ACHN (cell line): ENCODE data around the gene KLRB1.
"Not testable (repeated sequence)": the region's sequence is repeated elsewhere in the genome, so short reads cannot be mapped to it uniquely, and the experiment has no call there.

Experiments
- DNase-seq: peaks from one replicate; pipeline ENCODE4 v3.0.0-alpha.2; 2015
- in situ Hi-C: cut with HindIII; loops from 2 replicates; pipeline ENCODE4 v1.10.0; 2017; ENCODE audit warnings: low sequenced_read_pairs, low pct_ligation_motif_present, low pct_unique_long_range_greater_than_20kb

Gene KLRB1

DNA sequence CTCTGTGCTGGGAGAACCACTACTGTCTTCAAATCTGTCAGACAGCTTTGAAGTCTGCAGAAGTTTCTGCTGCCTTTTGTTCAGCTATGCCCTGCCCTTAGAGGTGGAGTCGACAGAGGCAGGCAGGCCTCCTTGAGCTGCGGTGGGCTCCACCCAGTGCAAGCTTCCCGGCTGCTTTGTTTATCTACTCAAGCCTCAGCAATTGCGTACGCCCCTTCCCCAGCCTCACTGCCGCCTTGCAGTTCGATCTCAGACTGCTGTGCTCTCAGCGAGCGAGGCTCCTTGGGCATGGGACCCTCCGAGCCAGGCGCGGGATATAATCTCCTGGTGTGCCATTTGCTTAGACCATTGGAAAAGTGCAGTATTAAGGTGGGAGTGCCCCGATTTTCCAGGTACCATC lies 25.1 kb upstream of the KLRB1 start:
- no peak for DNase-seq
- in situ Hi-C loops = loop anchor here (10.0 kb wide), 1 partner anchor 72 kb away; no protein-coding TSS in a partner anchor

DNA sequence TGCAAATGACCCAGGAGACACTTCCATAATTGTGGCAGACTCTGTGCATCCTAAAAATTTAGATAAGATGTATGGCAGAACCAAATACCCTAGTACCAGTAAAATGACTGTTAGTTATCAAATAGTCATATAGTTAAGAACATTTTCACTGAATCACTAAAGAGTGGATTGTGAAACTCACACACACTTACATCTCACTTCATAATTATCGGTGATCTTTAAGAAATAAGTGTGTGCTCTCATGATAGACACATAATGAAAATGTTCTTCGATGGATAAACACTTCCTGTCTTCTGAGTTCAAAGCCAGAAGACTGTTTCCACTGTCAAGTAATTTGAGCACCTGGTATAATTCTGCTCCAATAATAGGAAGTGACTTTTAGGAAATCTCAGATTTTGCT lies 19.1 kb upstream of the KLRB1 start:
- DNase-seq = no peak
- in situ Hi-C loops = no loop called here

DNA sequence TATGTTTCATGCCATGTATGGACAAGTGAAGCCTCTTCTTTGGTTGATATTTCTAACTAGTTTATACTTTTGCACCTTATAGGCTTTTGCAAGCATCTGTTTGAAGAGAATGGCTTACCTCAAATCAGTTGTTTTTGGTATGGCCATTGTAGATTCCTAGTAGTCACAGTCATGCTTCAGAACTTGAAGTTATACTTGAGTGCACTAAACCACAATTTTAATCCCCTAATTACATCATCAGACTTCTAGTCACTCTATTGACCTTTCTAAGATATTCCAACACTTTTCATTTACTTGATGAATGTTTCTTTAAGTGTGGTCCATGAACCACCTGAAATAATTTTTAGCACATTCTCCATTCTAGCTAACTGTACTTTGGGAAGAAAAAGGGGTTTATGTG lies 18.6 kb upstream of the KLRB1 start:
- in situ Hi-C loops = no loop called here

DNA sequence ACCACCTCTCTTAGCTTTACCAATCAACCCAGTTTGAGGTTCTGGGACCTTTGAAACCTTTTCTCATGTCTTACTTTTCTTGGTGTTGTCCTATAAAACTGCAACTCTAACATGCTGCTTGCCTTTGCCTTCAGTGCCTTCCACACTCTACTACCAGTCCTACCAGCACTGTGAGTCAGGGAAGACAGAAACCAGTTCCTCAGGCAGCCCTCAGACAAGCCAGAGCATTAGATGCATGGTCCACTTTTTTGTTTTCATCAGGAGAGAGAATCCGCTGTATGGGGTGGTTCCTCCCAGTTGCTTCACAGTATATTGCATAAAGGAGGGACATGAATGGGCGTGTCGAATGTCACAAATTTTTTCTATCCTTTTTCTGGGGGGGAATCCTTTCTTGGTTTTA lies 17.3 kb upstream of the KLRB1 start:
- DNase-seq = no peak
- in situ Hi-C loops = no loop called here

More for the DNA sequence above, 18.6 kb upstream of the KLRB1 start:
- peak; percentile 20 for DNase-seq

DNA sequence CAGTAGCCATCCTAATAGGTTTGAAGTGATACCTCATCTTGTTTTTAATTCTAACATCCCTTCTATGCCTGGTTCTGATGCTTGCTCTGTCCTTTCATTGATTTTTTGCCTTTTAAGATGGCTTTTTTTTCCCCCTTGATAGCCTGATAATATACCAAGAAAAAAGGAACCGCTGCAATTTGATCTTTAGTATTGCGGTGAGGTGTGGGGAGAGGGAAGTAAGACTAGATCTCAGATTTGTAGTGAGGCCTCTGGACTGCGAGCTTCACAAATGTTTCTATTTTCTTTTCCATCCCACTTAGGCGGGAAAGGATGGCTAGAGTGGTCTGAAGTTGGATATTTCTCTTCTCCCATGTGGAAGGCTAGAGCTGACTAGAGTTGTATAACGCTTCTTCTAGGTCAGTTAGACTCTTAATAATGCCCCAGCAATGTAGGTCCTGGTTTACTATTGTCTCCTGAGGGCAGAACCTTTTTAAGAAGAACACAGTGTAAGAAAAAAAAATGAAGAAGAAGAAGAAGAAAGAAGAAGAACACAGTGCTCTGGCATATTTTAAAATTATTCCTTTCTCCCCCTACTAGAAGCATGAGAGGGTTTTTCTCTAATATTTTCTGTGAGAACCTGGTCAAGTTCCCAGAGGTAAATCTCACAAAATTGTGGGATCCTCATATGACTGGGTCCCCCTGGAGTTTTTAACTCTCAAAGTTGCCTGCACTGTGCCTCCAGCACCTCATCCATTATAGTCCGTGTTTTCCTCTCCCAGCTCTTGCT lies 11.9 kb upstream of the KLRB1 start:
- no peak for DNase-seq
- in situ Hi-C loops = no loop called here

DNA sequence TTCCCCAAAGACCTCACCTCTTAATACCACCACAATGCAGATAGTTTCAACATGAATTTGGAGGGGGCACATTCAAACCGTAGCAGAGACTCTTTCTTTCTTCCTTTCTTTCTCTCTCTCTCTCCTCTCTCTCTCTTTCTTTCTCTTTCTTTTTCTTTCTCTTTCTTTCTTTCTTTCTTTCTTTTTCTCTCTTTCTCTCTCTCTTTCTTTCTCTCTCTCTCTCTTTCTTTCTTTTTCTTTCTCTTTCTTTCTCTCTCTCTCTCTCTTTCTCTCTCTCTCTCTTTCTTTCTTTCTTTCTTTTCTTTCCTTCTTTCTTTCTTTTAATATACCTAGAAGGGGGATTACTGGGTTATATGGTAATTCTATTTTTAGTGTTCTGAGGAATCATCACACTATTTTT lies 11.2 kb upstream of the KLRB1 start:
- DNase-seq, in situ Hi-C loops: not testable (repeated sequence)

DNA sequence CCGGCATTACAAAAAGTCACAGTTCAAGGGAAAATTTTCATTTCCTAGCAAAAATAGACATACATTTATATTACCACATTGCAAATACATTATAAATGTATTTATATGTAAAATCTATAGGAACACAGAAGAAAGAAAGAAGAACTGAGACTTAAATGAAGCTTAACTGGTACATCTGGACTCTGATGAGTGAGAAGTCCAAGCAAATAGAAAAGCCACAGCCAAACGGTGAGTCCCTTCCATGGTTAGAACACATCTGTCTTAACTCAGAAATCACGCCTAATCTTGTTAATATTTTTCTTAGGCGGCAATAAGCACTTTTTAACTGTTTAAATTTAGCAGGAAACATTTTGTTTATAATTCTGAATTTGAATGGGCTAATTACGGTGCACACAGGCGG lies 9.4 kb upstream of the KLRB1 start:
- no peak for DNase-seq
- in situ Hi-C loops = no loop called here

DNA sequence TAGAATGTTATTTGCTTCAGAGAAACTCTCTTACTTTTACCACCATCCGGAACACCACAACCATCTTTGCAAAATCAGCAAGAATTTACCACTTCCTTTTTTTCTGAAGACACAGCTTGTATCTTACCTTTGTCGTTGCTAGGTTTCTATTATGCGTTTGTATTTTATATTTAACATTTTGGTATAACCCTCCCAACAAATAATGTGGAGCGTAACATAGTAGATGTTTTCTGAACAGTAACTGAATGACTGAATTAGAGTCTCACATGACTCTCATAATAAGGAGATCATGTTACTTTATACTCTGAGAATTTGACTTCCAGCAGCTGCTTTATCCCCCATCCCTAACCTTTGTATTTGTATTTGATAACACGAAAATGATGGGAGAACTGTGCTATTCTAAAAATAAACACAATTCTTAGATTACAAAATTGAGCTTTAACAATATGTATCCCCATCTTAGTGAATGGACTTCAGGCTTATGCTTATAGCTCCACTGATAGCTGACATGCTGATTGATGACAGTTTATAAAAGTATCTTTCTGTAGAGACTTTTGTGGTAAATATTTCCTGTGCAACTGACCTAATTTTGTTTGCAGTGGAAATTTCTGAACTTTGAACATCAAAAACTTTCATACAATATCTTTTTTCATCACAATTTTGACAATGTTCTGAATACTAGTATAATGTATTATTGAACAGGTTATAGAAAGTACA lies 7.9 kb upstream of the KLRB1 start:
- in situ Hi-C loops = no loop called here
- DNase-seq = no peak

DNA sequence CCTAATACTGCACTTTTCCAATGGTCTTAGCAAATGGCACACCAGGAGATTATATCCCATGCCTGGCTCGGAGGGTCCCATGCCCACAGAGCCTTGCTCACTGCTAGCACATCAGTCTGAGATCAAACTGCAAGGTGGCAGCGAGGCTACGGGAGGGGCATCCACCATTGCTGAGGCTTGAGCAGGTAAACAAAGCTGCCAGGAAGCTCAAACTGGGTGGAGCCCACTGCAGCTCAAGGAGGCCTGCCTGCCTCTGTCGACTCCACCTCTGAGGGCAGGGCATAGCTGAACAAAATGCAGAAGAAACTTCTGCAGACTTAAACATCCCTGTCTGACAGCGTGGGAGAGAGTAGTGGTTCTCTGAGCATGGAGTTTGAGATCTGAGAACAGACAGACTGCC lies 2.9 kb upstream of the KLRB1 start:
- DNase-seq, in situ Hi-C loops: not testable (repeated sequence)

DNA sequence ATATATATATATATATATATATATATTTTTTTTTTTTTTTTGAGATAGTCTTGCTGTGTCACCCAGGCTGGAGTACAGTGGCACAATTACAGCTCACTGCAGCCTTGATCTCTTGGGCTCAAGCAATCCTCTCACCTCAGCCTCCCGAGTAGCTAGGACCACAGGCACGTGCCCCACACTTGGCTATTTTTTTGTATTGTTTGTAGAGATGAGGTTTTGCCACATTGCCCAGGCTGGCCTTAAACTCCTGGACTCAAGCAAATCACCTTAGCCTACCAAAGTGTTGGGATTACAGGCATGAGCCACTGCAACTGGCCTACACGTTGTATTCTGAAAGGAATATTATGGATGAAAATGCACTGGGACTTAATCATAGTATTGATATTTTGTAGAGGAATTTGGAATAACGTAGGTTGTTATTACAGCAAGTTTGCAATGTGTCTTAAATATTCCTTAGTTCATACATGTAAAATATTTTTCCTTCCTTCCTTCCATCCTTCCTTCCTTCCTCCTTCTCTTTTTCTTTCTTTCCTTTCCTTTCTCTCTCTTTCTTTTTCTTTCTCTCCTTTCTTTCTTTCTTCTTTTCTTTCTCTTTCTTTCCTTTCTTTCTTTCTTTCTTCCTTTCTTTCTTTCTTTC lies 862 bp downstream of the KLRB1 start:
- in situ Hi-C loops = no loop called here
- no peak for DNase-seq

DNA sequence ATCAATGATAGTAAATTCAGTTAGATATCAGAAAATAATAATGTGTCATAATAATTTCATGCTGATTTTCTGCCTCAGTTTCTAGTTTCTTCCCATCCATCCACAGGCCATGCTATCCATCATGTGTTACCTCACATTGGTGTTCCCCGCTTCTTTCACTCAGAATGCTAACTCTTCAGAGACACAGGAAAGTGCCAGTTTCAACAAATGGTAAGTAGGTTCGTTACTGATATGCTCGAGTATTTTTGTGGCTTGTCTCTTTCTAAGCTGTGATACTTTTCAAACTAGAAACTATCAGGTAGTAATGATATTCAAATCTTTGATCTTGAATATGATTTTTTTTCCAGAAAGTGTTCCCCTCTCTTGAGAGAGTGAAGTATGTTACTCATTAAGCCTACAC lies 1.5 kb downstream of the KLRB1 start:
- in situ Hi-C loops = no loop called here
- DNase-seq = no peak

DNA sequence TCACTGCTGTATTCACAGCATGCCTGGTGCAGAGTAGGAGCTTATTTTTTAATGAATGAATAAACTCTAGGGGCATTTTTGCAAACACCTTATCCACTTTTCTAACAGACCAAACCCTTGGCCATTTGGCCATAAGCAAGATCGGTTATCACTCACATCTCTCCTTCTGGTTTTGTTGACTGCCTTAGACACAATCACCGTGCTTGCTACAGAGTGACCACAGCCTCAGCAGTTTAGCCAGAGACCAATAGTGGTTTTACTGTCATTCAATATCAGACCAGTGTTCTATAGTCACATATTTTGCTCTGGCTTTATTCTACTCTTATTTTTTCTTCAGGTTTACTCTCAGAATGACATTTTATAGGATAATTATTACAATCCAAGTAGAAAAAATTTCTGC lies 2.2 kb downstream of the KLRB1 start:
- in situ Hi-C loops = no loop called here
- no peak for DNase-seq

DNA sequence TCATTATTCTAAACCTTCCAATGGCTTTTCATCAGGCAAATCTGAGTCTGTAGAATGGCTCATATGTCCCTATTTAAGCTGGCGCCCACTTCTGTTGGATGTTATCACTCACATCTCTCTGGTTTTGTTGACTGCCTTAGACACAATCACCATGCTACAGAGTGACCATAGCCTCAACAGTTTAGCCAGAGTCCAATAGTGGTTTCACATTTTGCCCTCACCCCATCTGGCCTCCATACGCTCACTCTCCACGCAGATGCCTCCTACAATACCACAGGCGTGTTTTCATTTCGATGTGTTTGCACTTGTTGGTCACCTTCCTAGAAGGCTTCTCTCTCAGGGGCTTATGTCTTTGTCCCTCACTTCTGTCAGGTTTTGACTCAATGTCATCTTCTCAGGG lies 3.4 kb downstream of the KLRB1 start:
- DNase-seq = no peak
- in situ Hi-C loops = no loop called here

DNA sequence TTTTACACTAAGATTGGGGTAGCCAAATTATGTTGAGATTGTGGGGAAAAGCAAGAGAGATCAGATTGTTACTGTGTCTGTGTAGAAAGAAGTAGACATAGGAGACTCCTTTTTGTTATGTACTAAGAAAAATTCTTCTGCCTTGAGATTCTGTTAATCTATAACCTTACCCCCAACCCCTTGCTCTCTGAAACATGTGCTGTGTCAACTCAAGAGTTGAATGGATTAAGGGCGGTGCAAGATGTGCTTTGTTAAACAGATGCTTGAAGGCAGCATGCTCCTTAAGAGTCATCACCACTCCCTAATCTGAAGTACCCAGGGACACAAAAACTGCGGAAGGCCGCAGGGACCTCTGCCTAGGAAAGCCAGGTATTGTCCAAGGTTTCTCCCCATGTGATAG lies 7.3 kb downstream of the KLRB1 start:
- DNase-seq, in situ Hi-C loops: not testable (repeated sequence)

DNA sequence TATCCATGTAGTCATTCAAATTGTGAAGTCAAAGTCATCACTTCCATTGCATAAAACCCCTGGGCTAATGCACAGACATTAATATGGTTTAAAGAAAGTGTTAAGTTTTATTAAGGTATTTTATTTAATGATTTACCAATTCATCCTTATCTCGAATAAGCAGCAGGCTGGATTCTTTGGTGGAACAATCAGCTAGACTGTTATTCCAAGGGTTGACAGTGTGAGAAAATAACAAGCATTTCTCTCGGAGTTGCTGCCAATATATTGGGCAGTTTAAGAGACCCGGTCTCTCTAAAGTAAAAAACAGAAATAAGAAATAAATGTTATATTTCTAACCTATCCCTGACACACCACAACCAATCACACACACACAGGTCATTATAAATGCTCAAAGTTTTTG lies 9.4 kb downstream of the KLRB1 start:
- no peak for DNase-seq
- in situ Hi-C loops = no loop called here

DNA sequence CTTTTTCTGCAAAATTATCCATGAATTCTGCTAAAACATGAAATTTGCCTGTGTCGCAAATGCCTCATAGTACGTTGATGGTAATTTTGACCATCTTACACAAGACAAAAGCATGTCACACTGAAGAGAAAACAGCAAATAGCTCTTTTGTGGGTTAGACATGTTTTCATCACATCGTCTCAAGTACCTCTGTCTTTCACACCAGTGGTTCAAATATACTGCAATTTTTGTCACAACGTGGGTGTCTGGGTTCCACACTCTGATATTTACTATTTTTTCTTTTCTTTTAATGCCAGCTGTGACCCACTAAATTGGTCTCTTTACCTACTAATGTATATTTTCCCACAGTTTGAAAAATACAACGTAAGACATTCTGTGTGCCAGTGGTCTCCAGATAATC lies 10.4 kb downstream of the KLRB1 start:
- in situ Hi-C loops = no loop called here
- DNase-seq = no peak

DNA sequence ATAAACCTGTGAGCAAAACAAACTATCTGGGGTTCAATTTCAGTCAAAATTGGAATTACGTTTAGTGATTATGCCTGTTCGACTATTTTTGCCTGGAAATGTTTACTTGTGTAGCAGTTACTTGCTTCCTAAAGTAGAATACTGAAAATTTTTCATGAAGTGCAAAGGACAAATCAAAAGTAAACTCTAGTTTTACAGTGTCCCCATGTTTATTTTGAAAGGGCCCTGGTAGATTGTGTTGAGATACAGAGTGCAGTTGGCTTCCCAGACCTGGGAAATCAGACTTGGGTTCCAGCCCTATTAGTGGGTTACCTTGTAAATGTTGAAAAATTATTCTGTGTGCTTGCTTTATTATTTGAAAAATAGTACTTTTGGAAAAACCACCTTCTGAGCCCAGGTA lies 17.3 kb downstream of the KLRB1 start:
- DNase-seq = no peak
- in situ Hi-C loops = no loop called here

DNA sequence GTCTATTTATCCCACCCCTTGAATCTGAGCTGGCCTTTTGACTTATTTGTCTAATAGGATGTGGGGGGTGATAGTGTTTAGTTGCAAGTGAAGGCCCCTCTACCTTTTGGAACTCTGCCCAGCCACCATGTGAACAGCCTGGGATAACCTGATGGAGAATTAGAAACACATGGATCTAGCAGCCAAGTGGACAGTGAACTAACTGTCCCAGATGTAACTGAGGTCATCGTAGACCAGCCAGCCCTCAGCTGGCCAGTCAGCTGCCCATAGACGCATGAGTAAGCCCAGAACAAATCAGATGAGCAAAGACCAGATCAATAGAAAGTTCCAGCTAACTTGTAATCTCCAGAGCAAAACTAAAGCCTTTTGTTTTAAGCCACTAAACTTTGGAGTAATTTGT lies 19.0 kb downstream of the KLRB1 start:
- in situ Hi-C loops = no loop called here
- DNase-seq = no peak

DNA sequence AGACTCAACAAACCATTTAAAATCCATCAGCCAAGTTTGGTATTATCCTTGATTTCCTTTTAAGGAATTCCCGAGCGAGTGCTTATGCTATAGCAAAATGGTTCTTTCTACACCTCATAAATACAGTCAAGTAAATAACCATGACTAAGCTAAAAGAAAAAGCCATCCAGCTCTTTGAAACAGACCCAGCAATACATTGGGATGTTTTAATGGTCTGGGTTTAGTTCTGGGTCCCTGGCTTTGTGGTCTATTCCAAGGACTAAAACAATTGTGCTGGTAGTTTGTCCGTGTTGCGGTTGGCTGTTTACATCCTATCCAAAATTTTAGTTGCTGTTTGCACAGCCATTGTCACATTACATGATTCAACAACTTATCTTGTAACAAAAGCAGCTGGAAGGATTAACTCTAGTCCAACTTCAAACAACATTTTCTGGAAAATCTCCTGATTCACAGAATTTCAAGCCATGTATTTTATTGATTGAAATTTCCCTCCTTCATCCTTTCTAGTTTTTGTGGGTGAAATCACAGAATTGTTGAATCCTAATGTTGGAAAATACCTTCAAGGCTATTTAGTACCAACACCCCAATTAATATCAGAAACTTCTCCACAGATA lies 19.6 kb downstream of the KLRB1 start:
- DNase-seq = no peak
- in situ Hi-C loops = no loop called here
